Right forelimb (tissue), 1 donor: ENCODE data around the gene LEFTY1.

ENCODE experiments used
- DNase-seq: peaks from one replicate; pipeline ENCODE4 v3.0.0-alpha.2; 2018

LEFTY1 gene

DNA sequence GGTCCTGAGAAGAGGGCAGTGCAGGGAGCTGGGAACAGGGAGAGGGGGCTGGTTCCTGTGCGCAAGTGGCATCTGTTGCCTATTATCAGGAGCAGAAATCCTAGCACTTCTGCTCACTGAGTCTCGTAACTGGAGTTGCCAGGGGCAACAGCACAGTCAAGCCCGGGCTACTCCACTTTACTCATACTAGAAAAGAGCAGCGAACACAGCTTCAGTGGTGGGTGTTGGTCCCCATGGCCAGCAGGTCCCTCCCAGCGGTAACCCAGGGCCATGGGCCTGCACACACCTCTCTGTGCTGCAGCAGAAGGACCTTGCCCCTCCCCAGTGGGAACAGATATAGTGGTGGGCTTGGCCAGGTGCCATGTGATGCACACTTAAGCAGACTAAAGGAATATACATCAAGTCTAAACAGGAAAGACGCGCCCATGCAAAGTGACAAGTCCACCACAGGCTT lies 26.6 kb upstream of the LEFTY1 start:
- no peak for DNase-seq

DNA sequence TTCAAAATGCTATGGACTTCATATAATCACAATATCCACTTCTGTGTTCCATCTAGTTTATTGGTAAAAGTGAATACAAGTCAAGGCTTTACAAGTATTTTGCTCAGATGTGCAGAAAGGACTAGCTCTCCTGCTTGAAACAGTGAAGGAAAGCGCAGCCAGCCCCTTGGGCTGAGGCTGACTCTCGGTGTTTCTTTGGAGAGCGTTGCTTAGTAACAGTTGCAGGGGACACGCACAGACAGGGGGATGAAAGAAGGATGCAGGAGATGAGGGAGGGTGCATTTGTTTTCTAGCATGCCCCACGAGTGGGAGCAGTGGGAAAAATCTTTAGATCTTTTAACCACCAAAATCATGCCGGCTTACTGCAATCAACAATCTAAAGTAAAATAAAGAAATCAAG lies 26.0 kb upstream of the LEFTY1 start:
- no peak for DNase-seq

DNA sequence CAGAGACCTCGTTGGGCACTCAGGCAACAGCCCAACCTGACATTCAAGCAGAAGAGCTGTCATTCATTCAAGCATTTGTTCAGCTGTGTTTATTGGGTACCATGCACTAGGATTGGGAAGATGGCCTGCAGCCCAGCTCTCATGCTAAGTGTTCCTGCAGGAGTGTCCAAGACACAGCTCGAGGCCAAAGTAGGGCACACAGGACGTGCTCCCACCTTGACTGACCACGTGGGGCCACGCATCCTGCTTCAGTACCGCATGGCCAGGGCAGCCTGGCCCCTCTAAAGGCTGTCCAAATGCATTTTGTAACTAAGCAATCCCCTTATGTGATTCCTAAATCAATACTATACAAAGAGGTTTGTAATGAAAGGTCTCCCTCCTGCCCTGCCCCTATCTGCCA lies 25.4 kb upstream of the LEFTY1 start:
- no peak for DNase-seq

DNA sequence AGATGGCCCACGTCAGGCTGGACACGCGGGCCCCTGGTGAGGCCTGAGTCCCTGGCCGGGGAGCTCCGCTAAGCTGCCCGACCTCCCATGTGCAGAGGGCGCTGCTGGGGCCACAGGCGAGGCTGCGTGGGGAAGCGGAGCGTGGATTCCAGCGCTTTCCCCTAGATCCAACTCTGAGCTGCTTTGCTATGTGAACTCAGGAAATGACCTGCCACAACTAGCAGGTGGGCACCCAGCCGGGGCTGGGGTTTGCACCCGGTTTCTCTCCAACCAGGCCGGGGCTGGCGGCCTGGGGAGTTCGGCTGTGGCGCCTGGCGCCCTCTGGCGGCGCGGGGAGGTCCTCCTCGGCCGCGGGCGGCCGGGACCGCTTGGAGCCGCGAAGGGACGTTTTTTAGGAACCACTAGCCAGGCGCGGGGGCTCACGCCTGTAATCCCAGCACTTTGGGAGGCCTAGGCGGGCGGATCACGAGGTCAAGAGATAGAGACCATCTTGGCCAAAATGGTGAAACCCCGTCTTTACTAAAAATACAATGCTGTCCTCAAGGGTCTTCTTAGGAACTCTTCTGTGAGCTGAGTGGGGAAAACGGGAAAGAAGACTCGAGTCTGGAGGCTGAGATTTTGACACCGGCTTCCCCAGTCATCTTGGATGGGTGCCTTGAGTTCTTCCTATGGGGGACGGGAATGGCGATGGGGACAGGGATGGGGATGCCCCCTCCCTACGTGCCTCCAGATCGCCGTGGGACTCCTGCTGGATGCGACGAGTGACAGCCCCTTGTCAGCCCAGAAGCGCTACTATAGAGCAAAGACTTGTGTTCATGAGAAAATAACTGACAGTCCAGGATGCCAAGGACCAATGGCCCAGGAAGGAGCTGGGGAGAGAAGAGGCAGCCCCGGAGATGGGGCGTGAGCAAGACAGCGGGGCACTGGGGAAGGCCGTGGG lies 22.5 kb upstream of the LEFTY1 start:
- DNase-seq, result peak; percentile 84

DNA sequence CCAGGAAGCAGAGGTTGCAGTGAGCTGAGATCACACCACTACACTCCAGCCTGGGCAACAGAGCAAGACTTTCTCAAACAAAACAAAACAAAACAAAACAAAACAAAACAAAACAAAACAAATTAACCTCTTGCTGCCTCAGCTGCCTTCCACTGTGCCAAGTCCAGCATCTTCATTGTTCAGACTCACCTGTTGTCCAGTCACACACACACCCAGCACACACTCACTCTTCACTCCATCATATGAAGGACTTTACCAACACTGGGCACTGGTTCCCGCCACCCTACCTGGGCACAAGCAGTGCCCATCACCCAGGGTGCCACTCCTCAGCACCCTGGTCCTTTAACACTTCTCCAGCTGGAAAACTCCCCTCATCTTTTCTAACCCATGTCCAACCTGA lies 20.5 kb upstream of the LEFTY1 start:
- DNase-seq, result no peak

DNA sequence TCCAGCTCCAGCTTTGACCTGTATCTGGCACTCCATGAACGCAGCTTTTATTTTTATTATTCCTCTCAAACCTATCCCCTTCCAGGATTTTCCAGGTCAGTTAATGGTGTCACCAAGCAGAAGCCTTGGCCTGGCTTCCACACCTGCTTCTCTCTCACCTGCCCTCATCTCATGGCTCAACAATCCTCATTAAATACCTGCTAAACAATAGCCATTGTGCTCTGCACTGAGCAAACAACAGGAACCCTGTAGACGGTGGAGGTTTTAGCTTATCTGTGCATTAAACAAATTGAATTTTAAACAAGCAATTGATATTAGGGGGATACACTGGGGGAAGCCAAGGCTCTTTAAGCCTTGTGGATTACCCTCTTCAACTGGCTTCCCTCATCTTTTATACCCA lies 19.8 kb upstream of the LEFTY1 start:
- DNase-seq, result no peak

DNA sequence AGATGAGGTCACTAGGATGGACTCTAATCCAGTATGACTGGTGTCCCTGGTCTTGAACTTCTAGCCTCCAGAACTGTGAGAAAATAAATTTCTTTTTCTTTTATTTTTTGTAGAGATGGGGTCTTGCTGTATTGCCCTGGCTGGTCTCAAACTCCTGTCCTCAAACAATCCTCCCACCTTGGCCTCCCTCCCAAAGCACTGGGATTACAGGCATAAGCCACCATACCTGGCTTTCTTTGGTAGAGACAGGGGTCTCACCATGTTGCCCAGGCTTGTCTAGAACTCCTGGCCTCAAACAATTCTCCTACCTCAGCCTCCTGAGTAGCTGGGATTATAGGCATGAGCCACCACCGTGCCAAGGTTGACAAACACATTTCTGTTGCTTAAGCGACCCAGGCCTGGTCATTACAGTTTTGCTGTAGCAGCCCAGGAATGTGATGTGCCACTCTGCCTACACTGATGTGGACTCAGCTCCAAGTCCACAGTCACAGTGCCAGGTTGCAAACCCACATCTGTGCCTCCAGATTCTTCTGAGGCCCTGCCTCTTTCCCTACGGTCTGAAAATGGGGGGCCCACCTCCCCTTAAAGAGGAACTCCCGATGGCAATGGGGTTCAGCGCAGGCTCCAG lies 19.2 kb upstream of the LEFTY1 start:
- no peak for DNase-seq

DNA sequence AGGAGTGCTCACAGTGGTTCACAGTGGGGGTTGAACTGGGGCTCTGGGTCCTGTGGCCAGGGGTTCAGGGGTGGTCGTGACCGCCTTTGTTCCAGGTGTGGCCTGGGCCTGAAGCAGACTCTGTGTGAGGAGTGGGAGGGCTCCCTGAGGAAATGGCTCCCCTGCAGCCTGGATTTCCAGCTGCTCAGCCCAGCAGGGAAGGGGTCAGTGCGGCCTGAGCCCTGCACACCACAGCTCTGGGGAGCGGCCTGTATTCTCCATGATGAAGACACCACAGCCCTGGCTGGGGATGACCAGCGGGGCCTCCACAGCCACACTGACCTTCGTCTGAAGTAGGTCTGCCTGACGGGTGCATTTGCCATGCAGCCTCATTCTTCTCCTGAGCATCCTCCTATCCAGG lies 18.4 kb upstream of the LEFTY1 start:
- no peak for DNase-seq

DNA sequence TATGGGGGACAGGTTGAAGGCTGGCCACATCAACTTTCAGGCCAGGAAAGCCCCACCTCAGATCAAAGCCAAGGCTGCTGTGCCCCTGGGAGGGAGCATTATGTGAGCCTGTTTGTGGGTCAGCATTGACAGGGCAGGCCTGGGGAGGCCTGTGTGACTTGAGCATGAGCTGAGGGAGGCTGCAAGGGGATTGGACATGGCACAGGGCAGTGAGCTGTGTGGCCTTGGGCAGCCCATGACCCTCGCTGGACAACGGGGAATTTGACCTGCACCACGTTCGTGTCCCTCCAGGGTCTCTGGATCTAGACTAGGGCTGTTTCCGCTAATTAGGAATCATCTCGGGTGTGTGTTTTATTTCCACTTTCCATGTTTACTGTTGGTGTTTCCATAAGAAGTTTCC lies 17.5 kb upstream of the LEFTY1 start:
- no peak for DNase-seq

DNA sequence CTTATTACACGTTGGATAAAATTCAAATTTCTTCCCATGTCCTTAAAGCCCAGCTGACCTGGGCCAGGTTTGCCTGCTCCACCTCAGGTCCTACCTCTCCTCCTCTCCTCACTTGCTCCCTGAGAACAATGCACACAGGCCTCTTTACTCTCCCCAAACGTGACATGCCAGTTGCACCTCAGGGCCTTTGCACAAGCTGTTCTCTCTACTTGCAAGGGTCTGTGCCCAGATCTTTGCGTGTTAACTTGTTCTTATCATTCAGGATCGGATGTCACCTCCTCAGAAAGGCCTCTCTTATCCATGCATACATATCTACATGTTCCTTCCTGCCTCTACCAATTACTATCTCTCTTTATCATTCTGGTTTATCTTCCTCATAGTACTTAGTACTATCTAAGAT lies 14.7 kb upstream of the LEFTY1 start:
- DNase-seq, result no peak

DNA sequence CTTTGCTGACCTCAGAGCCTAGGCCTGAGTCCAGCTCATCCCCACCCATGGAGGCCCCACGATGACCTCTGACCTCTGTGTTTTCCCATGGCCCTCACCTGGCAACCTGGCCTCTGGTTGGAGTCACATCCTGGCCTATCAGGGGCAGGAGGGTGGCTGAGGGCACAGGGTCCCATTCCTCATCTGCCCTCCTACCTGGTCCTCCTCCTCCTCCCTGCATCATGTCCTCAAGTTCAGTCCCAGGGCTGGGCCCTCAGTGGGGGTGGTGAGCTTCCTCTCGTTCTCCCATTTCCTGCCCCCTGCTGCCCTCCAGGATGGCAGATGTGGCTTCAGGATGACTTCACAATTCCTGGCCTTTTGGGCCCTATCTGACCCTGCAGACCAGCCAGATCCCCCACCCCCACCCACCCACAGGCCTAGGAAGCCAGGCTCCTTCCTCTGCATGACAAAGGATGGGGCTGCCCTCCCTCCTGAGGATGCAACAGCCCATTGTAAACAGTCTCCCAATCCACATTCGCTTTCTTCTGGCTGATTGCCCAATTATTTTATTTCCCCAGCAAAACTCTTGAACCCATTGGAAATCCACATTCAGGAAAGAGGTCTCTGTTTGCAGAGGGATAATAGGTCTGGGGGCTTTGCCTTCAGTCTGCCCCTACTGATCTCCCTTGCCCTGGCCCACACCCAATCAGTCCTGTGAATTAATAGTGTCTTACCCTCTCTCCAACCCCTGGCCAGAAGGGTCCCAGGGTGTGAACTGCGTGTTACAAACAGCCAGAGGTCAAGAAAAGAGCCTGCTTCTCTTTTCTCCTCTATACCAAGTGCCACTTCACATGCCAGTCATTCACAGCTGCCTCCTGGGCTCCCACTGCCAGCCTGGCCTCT lies 10.3 kb upstream of the LEFTY1 start:
- no peak for DNase-seq

DNA sequence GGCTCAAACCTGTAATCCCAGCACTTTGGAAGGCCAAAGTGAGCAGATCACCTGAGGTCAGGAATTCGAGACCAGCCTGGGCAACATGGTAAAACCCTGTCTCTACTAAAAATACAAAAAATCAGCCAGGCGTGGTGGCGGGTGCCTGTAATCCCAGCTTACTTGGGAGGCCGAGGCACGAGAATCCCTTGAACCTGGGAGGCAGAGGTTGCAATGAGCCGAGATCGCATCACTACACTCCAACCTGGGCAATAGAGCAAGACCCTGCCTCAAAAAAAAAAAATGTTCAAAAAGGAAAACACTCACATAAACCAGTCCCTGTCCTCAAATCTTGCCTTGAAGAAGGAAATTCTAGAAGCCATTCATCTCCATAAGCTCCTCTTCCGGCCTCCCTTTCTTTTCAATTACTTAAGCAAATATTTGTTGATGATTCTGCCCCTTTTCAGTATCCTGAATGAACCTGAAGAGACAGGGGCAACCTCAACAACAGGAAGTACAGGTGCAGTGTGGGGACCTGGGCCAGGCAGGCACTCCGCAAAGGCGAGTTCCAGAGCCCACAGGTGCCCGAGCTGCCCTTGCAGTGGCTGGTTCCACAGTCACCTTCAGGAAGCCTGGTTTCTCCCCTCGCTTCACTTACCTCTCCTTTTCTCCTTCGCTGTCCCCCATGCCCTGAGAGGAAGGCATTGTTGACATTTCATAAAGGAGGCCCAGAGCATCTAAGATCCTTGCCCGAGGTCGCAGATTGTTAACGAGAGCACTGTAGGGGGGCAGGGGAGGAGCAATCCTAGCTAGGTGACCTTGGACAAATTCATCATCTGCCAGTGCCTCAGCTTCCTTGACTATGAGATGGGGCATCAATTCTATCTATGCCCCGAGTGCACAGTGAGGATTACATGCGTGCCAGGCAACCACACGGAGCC lies 8.9 kb upstream of the LEFTY1 start:
- DNase-seq, result no peak

DNA sequence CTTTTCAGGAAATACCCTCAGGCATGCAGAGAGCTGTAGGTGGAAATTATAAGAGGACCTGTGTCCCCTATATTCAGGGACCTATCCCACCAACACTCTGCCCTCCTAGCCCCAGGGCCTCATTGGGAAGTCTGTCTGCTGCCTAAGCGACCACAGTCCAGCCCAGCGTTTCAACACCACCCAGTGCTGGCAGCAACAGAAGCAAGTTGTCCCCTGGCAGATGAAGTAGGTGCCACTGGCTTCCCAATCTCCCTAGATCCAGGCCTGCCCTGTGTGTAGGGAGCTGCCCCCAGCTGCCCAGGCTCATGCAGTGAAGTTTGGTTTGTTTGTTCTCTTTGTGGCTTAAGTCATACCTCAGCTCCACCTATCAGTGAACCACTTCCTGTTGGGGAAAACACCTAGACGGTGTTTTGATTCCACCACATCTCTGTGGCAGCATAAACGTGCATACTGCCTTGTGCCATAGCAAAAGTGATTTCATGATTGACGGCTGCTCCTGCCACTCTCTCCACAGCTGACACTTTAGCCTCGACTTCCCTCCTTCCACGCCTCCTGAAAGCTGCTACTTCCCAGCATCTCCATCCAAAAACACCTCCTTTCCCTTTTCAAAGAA lies 8.1 kb upstream of the LEFTY1 start:
- no peak for DNase-seq

DNA sequence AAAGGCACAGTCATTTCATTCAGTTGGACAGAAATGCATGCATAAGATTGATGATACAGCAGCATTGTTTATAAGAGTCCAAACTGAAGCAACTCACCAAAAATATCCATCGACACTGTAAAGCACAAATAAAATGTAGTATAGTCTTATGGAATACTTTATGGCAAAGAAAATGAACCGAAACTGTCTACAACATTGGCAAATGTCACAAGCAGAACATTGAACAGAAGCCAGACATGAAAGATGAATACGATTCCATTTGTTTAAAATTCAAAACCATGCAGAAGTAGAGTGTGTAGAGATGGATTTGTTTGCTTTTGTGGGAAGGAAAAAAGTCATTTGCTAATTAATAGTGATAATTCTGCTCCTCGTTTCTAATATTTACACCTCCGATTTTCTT lies 7.5 kb upstream of the LEFTY1 start:
- DNase-seq, result no peak

DNA sequence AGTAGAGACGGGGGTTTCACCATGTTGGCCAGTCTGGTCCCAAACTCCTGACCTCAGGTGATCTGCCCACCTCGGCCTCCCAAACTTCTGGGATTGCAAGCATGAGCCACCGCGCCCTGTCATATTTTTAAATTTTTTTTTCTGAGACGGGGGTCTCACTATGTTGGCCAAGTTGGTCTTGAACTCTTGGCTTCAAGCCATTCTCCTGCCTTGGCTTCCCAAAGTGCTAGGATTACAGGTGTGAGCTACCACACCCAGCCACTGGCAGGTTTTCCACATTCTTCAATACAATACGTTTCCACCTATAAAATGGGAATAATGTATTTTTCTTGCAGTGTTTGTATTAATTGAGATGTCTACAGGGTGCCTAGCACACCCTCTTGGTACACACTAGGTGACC lies 3.4 kb upstream of the LEFTY1 start:
- DNase-seq, result no peak

DNA sequence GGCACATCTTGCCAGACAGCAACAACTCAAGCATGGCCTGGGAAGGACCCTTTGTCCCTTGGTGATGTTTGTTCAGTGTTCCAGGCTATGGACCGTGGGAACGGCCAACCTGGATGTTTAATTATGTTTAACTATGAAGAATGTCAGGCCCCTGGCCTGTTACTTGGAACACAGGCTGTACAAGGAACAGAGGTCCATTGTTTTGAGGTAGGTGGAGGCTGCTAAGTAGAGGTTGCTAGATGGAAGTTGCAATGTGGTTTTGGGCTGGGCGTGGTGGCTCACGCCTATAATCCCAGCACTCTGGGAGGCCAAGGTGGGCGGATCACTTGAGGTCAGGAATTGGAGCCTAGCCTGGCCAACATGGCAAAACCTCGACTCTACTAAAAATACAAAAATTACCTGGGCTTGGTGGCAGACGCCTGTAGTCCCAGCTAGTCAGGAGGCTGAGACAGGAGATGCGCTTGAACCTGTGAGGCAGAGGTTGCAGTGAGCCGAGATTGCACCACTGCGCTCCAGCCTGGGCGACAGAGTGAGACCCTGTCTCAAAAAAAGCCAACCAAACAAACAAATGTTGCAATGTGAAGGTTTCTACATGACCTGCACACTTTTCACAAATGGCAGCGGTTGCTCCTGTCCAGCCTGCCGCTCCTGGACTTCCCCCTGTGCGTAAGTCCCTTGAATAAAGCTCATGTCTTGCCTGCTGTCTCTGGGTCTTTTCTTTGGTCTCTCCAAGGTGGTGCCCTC lies 2.5 kb upstream of the LEFTY1 start:
- DNase-seq, result no peak

DNA sequence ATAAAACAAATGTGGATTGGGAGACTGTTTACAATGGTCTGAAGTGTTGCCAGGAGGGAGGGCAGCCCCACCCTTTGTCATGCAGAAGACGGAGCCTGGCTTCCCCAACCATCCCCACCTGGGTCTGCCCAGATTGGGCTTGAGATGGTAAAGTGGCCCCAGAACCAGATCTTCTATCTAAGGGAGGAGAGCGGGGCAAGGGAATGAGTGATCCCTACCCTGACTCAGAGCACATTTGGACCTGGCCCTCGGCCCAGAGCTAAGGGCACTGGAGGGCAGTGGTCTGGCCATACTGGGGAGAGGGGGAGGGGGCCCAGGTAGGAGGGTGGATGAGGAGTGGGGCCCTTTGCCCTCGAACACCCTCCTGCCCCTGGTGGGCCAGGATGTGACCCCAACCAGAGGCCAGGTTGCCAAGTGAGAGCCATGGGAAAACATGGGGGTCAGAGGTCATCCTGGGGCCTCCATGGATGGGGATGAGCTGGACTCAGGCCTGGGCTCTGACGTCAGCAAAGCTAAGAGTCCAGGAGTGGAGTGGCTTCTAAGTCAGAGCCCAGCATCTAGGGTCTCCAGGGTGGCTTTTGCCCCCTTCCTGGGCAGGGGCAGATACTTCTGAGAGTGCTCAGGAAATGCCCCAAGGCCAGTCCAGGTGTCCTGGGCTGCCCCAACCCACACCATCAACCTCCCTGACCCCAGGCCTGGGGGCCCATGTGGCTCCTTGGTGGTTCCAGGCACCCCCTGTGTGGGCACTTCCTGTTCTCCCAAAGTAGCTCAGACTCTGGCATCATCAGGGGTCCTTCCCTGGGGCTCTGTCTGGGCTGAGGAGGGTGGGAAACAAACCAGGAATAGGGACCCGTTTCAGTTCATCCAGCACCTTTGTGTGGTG lies 1.6 kb upstream of the LEFTY1 start:
- no peak for DNase-seq

DNA sequence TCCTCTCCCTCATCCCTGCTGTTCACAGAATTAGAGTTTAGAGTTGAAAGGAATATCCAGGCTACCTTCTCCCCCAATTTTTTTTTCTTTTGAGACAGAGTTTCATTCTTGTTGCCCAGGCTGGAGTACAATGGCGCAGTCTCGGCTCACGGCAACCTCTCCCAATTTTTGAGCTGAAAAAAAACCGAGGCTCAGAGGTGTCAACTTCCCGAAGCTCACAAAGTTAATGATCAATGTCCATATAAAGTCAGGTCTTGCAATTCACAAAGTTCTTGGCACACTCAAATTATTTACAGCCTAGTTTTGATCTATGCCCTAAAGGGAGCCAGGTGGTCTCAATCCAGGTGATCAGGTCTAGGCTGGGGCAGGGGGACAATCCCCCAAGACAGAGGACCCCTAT lies 797 bp upstream of the LEFTY1 start:
- DNase-seq, result no peak

DNA sequence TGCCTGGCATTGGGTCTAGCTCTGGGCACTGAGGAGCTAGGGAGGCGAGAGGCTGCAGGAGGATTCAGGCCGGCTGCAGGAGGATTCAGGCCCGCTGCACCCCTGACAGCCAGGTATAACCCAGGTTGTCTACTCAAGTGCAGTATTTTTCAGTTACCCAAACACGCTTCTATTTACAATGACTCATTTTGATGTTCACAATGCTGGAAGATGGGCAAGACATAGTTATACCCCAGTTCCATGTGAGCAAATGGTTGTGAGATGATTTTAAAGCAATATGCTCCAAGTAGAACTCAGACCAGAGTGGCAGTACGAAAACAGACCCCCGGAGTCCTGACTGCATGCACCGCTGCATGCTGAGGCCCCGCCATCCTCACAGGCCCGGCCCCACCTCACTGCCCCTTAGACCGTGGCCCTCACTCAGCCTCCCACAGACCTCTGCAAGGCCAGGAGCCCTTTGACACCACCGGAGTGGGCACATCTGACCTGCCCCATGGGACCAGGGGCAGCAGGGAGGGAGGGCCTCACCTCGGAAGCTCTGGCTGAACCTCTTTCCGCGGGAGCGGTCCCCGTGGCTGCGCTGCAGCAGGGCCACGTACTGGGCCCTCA lies 553 bp downstream of the LEFTY1 start:
- no peak for DNase-seq
